ENCODE data around the gene CALN1. TPM values are rescaled to one million over a fixed set of nuclear protein-coding genes. Genes with fewer than 3 reads are reported as not detected.
A peak's percentile ranks its signal among the peaks of the same experiment; 100 is the strongest.
"Not testable (repeated sequence)": the region's sequence is repeated elsewhere in the genome, so short reads cannot be mapped to it uniquely, and the experiment has no call there.

Gene CALN1
- total RNA-seq, 1 donor from 2014 or later = 0.52 TPM

- H3K36me3 ChIP-seq (ENCODE audit: control insufficient read depth in 3 of 3, insufficient read depth in 3 of 3, low read length in 3 of 3) = no peaks in the 10 kb centered on the region
- no peaks in the 10 kb centered on the region for H3K9me3 ChIP-seq (ENCODE audit: control insufficient read depth in 3 of 3, low read length in 3 of 3)
- no peak overlapping the region for H3K9ac ChIP-seq (ENCODE audit: low read depth in 1 of 3, low read length in 3 of 3)
- H3K27me3 ChIP-seq (ENCODE audit: control insufficient read depth in 3 of 3, insufficient read depth in 3 of 3, low read length in 3 of 3) = peaks cover 0 to 3% (median 0%) of the 10 kb centered on the region in 3 donors
- H3K4me1 ChIP-seq (ENCODE audit: control insufficient read depth in 3 of 3, insufficient read depth in 3 of 3, low read length in 3 of 3) = no peaks in the 10 kb centered on the region
- no peak overlapping the region for H3K4me3 ChIP-seq (ENCODE audit: low read length in 3 of 3)
- no peak overlapping the region for H3K27ac ChIP-seq (ENCODE audit: low read depth, low read length)
Observed at GRCh38 chr7:71739520-71740173, 672.5 kb downstream of the CALN1 start.

DNA sequence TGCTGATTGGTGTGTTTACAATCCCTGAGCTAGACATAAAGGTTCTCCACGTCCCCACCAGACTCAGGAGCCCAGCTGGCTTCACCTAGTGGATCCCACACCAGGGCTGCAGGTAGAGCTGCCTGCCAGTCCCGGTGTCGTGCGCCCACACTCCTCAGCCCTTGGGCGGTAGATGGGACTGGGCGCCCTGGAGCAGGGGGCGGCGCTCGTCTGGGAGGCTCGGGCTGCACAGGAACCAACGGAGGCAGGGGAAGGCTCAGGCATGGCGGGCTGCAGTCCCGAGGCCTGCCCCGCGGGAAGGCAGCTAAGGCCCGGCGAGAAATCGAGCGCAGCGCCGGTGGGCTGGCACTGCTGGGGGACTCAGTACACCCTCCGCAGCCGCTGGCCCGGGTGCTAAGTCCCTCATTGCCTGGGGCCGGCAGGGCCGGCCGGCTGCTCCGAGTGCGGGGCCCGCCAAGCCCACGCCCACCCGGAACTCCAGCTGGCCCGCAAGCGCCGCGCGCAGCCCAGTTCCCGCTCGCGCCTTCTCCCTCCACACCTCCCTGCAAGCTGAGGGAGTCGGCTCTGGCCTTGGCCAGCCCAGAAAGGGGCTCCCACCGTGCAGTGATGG, 674.1 kb downstream of the CALN1 start:
- not testable (repeated sequence) for H3K9me3 ChIP-seq (ENCODE audit: control insufficient read depth in 3 of 3, low read length in 3 of 3); H3K4me1 ChIP-seq (ENCODE audit: control insufficient read depth in 3 of 3, insufficient read depth in 3 of 3, low read length in 3 of 3); H3K36me3 ChIP-seq (ENCODE audit: control insufficient read depth in 3 of 3, insufficient read depth in 3 of 3, low read length in 3 of 3); H3K9ac ChIP-seq (ENCODE audit: low read depth in 1 of 3, low read length in 3 of 3); H3K4me3 ChIP-seq (ENCODE audit: low read length in 3 of 3); H3K27ac ChIP-seq (ENCODE audit: low read depth, low read length); H3K27me3 ChIP-seq (ENCODE audit: control insufficient read depth in 3 of 3, insufficient read depth in 3 of 3, low read length in 3 of 3)

DNA sequence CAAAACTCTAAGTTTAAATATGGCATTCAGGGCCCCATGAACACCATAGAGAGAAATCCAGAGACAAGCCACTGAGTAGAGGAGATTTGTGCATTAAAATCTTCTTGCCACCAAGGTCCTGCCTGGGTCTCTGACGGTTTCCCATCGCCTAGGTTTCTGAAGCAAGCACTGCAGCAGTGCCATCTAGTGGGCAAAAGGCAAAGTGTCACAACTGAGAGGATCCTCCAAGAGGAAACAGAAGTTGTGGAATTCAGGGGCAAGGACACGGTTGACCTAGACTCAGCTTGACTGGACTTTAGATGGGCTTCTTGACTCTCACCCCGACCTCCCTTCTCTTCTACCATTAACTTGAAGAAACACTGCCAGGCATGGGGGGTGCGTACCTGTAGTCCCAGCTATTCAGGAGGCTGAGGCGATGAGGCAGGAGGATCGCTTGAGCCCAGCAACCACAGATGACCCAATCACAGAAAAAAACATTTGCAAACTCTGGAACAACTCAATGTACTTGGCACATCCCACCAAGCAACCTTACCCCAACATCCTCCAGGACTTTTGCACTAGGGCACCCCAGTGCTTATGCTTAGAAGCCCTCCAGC, 676.1 kb downstream of the CALN1 start:
- no peaks in the 10 kb centered on the region for H3K36me3 ChIP-seq (ENCODE audit: control insufficient read depth in 3 of 3, insufficient read depth in 3 of 3, low read length in 3 of 3)
- H3K9ac ChIP-seq (ENCODE audit: low read depth in 1 of 3, low read length in 3 of 3) = no peak overlapping the region
- peaks cover 0 to 5% (median 4%) of the 10 kb centered on the region in 3 donors for H3K4me1 ChIP-seq (ENCODE audit: control insufficient read depth in 3 of 3, insufficient read depth in 3 of 3, low read length in 3 of 3)
- no peaks in the 10 kb centered on the region for H3K9me3 ChIP-seq (ENCODE audit: control insufficient read depth in 3 of 3, low read length in 3 of 3)
- H3K27ac ChIP-seq (ENCODE audit: low read depth, low read length) = no peak overlapping the region
- H3K4me3 ChIP-seq (ENCODE audit: low read length in 3 of 3) = no peak overlapping the region
- peaks cover 0 to 5% (median 3%) of the 10 kb centered on the region in 3 donors for H3K27me3 ChIP-seq (ENCODE audit: control insufficient read depth in 3 of 3, insufficient read depth in 3 of 3, low read length in 3 of 3)

DNA sequence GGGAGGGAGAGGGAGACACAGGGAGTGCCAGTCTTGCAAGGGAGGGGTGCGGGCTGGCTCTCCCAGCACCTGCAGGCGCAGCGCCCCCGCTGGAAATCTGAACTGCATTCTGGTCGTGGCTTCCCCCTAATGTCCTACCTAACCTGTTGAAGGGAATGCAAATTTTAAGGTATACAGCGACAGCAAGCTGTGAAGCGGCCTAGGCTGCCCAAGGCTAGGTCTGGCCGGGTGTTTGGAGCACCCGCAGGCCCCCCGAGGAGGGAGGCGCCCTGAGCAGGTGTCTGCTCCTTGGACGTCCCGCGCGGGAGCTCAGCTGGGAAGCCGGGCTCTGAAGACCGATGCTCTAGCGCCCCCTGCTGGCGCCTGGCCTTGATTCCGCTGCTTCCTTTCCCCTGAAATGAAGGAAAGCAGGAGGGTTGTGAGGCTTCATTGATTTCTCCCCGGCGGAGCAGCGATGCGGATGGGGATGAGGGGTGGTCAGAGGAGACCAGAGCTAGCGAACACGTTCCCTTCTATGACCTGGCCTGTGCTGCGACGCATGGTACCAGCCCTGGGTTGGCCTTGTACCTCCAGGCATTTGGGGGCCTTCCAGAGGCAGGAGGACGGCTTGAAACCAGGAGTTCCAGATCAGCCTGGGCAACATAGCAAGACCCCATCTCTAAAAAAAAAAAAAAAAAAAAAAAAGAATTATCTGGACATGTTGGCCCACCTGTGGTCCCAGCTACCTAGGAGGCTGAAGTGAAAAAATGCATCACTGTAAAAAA, 678.8 kb downstream of the CALN1 start:
- peaks cover 0 to 5% (median 4%) of the 10 kb centered on the region in 3 donors for H3K4me1 ChIP-seq (ENCODE audit: control insufficient read depth in 3 of 3, insufficient read depth in 3 of 3, low read length in 3 of 3)
- H3K27ac ChIP-seq (ENCODE audit: low read depth, low read length) = no peak overlapping the region
- peak overlapping the region in 1 of 3 donors; percentile 57 for H3K9ac ChIP-seq (ENCODE audit: low read depth in 1 of 3, low read length in 3 of 3)
- H3K36me3 ChIP-seq (ENCODE audit: control insufficient read depth in 3 of 3, insufficient read depth in 3 of 3, low read length in 3 of 3) = no peaks in the 10 kb centered on the region
- peaks cover 0 to 5% (median 3%) of the 10 kb centered on the region in 3 donors for H3K27me3 ChIP-seq (ENCODE audit: control insufficient read depth in 3 of 3, insufficient read depth in 3 of 3, low read length in 3 of 3)
- peak overlapping the region in 2 of 3 donors; percentile 43 to 49 for H3K4me3 ChIP-seq (ENCODE audit: low read length in 3 of 3)
- no peaks in the 10 kb centered on the region for H3K9me3 ChIP-seq (ENCODE audit: control insufficient read depth in 3 of 3, low read length in 3 of 3)

DNA sequence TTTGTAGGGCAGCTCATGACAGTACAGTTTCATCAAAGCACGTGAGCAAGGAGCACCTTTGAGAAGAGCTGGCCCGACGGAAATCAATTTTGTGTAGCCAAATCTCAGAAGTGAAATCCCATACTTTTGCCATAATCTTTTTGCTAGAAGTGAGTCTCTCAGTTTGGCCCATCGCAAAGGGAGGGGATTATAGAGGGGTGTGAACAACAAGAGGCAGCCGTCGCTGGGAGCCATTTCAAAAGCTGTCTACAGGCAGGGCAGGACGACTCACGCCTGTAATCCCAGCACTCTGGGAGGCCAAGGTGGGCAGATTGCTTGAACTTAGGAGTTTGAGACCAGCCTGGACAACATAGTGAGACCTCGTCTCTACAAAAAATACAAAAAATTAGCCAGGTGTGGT, 680.4 kb downstream of the CALN1 start:
- Histone ChIP-seq H3K36me3 (ENCODE audit: control insufficient read depth in 3 of 3, insufficient read depth in 3 of 3, low read length in 3 of 3) (no peaks in the 10 kb centered on the region), H3K9ac (ENCODE audit: low read depth in 1 of 3, low read length in 3 of 3) (no peak overlapping the region), H3K27me3 (ENCODE audit: control insufficient read depth in 3 of 3, insufficient read depth in 3 of 3, low read length in 3 of 3) (peaks cover 0 to 5% (median 3%) of the 10 kb centered on the region in 3 donors), H3K4me1 (ENCODE audit: control insufficient read depth in 3 of 3, insufficient read depth in 3 of 3, low read length in 3 of 3) (peaks cover 0 to 5% (median 4%) of the 10 kb centered on the region in 3 donors), H3K9me3 (ENCODE audit: control insufficient read depth in 3 of 3, low read length in 3 of 3) (no peaks in the 10 kb centered on the region), H3K4me3 (ENCODE audit: low read length in 3 of 3) (no peak overlapping the region), H3K27ac (ENCODE audit: low read depth, low read length) (no peak overlapping the region)

Small RNA genes lying within 50 kb of the gene (small RNA-seq; reads per million reads assigned to genes)
- gene AC005011.1 (not detected), gene RNA5SP232 (not detected)
